WTC11 (cell line): ENCODE results near the gene RRN3. TPM values are rescaled to one million over a fixed set of nuclear protein-coding genes. Genes with fewer than 3 reads are reported as not detected.
"Not testable (repeated sequence)": the region's sequence is repeated elsewhere in the genome, so short reads cannot be mapped to it uniquely, and the experiment has no call there.

ENCODE experiments used
- ATAC-seq: fragments of 200-7000 bp; cut with Tn5 transposase; 2 replicates; pipeline ENCODE4 v1.10.0; 2021; ENCODE audit warnings: mild to moderate bottlenecking, moderate library complexity
- CTCF ChIA-PET: fragments of 300-600 bp; sonication (Branson Sonifier 250); formaldehyde crosslinking; loops from one replicate; lab custom pipeline; 2021; ENCODE audit warnings: antibody characterized with exemption; lab: Charles Lee
- POLR2A ChIA-PET: fragments of 350-600 bp; sonication (Branson Sonifier 250); formaldehyde crosslinking; loops from one replicate; lab custom pipeline; 2021; ENCODE audit warnings: antibody characterized with exemption; lab: Charles Lee
- DNase-seq: peaks from one replicate; pipeline ENCODE4 v3.0.0; 2021; ENCODE audit warnings: low spot score
- H3K27ac Mint-ChIP-seq: 2 replicates; pipeline ENCODE4 v1.8.0; 2021; ENCODE audit warnings: mixed read lengths
- H3K27me3 Mint-ChIP-seq: 2 replicates; pipeline ENCODE4 v1.8.0; 2021; ENCODE audit warnings: low read depth, mild to moderate bottlenecking, moderate library complexity, mixed read lengths
- H3K36me3 Mint-ChIP-seq: 2 replicates; pipeline ENCODE4 v1.8.0; 2021; ENCODE audit warnings: mixed read lengths
- H3K4me1 Mint-ChIP-seq: 2 replicates; pipeline ENCODE4 v1.8.0; 2022; ENCODE audit warnings: mixed read lengths
- H3K4me3 Mint-ChIP-seq: 2 replicates; pipeline ENCODE4 v1.8.0; 2021; ENCODE audit warnings: mild to moderate bottlenecking, moderate library complexity, mixed read lengths
- H3K9me3 Mint-ChIP-seq: 2 replicates; pipeline ENCODE4 v1.8.0; 2021; ENCODE audit warnings: mixed read lengths
- NFYB ChIP-seq: sonication (generic); formaldehyde crosslinking; conservative IDR thresholded peaks from 2 replicates; pipeline ENCODE4 v1.8.0; 2022; ENCODE audit warnings: low read depth, missing genetic modification reagents
- total RNA-seq: library from RNA; stranded (reverse); gene quantifications from 3 replicates; pipeline ENCODE4 v1.2.3, GENCODE V29; 2021
- TF ChIP-seq, protein P1 (sequence below): fragments of 200-600 bp; IDR thresholded peaks from 2 replicates; pipeline ENCODE4 v1.8.0; 2022; ENCODE audit warnings: antibody characterized with exemption

The RRN3 gene
- total RNA-seq, 1 experiment from 2014 or later = 25.6 TPM

DNA sequence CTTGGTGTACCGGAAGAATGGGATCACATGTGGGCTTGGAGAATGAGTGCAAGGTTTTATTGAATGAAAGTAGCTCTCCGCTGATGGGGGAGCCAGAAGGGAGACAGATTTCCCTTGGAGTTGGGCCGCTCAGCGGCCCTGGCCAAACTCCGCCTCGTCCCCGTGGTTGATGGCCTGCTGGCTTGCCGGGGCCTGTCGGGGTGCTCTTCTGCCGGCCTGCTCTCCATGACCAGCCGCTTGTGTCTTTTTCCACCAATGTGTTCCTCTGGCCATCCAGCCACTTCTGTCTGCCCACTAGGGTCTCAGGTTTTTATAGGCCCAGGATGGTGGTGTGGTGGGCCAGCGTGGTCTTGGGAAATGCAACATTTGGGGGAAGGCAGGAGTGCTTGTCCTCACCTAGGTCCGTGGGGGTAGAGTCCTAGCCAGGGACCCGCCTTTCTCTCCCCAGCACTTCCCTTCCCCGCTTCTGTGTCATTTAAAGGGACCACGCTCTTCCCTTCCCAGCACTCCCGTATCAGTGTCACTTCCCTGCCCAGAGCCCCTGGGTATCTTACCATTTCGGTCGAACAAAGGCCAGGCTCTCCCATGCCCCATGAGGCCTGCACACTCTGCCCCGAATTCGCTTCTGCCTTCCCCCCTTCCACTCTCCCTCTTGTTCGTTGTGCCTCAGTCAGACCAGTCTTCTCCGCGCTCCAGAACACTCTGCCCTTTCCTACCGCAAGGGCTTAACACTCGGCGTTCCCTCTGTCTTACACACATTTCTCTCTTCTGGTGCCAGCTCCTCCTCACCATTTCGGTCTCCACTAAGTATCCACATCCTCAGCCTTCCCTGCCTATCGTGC, 66.3 kb downstream of the RRN3 start:
- POLR2A ChIA-PET, H3K9me3 Mint-ChIP-seq, H3K4me3 Mint-ChIP-seq, DNase-seq, CTCF ChIA-PET, H3K27me3 Mint-ChIP-seq: not testable (repeated sequence)
- Mint-ChIP-seq H3K27ac (peak overlapping the region; percentile 28), H3K36me3 (peaks cover 44% of the 10 kb centered on the region), H3K4me1 (peaks cover 15% of the 10 kb centered on the region)
- ATAC-seq = peak; percentile 29

DNA sequence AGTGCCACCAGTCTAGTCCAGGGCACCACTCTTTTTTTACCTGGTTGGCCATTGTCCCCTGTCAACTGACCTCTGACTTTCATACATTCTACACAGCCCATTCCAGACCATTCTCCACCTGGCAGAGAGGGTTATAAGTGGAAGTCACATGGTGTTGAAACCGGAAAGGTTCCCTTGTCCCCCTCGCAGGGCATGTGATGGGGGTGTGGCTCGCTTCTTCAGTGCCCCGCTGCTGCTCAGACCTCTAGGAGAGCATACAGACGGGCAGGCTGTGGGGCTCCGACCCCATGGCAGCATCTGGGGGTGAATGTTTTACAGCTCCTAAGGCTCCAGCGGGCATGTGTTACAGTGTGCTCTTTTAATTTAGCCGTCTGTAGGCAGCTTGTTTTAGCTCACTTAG, 67.0 kb downstream of the RRN3 start:
- not testable (repeated sequence) for H3K4me3 Mint-ChIP-seq

DNA sequence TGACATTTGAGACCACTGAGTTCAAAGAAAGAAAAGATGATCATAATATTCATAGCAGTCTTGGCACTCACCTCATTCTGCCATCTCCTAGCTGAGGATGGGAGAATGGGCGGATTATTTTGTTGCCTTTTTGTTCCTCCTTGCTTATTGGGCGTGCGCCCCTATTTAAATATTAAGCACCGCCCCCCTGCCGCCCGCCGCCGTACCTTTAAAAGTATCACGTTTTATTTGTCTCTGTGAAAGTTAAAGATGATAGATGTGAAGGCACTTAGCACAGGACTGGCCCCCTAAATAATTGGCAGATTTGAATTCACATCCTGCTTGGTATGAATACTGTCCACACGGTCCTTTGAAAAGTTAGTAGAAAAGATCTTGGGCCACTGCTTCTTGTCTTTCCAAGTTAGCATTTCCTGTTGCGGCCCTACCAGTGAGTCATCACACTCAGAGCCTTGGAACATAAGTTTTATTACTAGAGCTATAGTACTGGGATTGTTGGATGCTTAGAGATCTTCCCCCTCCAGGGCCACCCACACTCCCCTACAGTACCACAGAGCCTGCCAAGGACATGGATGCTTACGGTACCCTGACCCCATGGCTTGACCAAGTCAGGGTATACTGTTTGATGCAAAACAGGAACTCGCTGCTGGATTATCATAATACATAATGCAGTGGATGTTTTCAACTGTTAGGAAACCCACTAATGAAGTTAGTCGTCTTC, 68.7 kb downstream of the RRN3 start:
- POLR2A ChIA-PET = not testable (repeated sequence)

More for the DNA sequence above, 67.0 kb downstream of the RRN3 start:
- ATAC-seq, POLR2A ChIA-PET, H3K9me3 Mint-ChIP-seq, CTCF ChIA-PET, DNase-seq, H3K27me3 Mint-ChIP-seq: not testable (repeated sequence)
- H3K27ac Mint-ChIP-seq = 0 out of 2 replicates have a peak overlapping the region, but pooled peaks have one; percentile 71
- H3K36me3 Mint-ChIP-seq = peaks cover 45% of the 10 kb centered on the region
- peaks cover 15% of the 10 kb centered on the region for H3K4me1 Mint-ChIP-seq

DNA sequence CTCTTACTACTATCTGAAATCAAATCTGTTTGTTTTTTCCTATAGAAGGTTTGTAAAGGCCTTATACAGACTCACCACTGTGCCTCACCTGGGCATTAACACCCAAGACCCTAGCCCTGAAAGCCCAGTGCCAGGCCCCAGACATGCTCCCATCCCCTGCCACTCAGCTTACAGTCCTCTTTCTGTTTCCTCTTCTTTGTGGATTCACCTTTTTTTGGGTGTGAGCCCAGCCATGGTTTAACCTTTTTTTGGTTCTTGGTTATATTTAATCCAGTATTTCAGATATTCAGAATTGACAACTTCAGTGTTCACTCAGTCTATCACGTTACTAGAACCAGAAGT, 69.2 kb downstream of the RRN3 start:
- DNase-seq, H3K4me3 Mint-ChIP-seq, CTCF ChIA-PET, ATAC-seq, H3K27me3 Mint-ChIP-seq, POLR2A ChIA-PET, H3K9me3 Mint-ChIP-seq: not testable (repeated sequence)
- Mint-ChIP-seq H3K36me3 (peaks cover 37% of the 10 kb centered on the region), H3K27ac (peak overlapping the region; percentile 8), H3K4me1 (peaks cover 15% of the 10 kb centered on the region)

More for the DNA sequence above, 68.7 kb downstream of the RRN3 start:
- CTCF ChIA-PET, H3K4me3 Mint-ChIP-seq, DNase-seq, ATAC-seq, H3K27me3 Mint-ChIP-seq, H3K9me3 Mint-ChIP-seq: not testable (repeated sequence)
- Mint-ChIP-seq H3K27ac (peak overlapping the region; percentile 57; the same call in 1 of the 2 replicates), H3K36me3 (peaks cover 37% of the 10 kb centered on the region), H3K4me1 (peaks cover 15% of the 10 kb centered on the region)

DNA sequence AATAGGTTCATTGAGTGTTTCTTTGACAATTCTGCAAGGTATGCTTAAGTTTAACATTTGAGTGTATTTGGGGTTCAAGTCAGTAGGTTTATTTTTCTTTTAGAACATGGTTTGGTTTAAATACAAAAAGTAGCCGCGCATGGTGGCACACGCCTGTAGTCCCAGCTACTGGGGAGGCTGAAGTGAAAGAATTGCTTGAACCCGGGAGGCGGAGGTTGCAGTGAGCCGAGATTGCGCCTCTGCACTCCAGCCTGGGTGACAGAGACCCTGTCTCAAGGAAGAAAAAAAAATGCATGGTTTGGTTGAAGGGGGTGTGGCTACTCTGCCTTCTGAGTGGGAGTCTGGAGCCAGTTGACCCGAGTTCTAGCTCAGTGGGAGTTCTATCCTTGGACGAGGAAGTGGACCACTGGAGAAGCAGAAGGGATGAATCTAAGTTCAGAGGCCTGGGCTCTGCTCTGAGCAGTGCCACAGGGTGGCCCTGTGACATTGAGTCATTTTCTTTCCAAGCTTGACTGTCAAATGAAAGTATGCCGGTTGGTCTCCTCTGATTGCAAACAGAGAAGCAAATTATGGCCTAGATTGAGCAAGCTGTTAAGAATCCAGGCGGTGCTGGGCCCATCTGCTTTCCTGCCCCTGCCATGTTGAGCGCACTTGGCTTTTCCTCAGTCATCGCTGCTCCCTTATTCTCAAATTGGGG, 70.5 kb downstream of the RRN3 start:
- H3K4me3 Mint-ChIP-seq, ATAC-seq, POLR2A ChIA-PET, CTCF ChIA-PET, H3K9me3 Mint-ChIP-seq, H3K27me3 Mint-ChIP-seq, DNase-seq: not testable (repeated sequence)
- H3K36me3 Mint-ChIP-seq = peaks cover 43% of the 10 kb centered on the region
- peaks cover 15% of the 10 kb centered on the region for H3K4me1 Mint-ChIP-seq
- H3K27ac Mint-ChIP-seq = peak overlapping the region; percentile 45; the same call in 1 of the 2 replicates

DNA sequence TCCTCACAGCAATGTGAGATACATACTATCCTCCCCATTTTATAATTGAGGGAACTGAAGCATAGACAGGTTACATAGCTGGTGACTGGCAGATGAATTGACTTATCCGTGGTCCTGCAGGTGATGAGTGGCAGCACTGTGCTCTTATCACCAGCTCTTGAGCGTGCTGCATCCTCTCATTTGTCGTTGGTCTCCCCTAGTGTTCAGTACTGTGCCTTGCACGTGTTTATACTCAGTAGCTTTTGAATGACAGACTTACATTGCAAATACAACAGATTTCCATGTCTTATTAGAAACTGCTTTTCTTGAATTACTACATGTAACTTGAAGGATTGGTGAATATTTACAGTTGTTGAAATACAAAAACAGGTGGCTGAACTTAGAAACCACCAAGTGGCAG, 71.9 kb downstream of the RRN3 start:
- not testable (repeated sequence) for H3K4me1 Mint-ChIP-seq
- peak; percentile 74 for TF ChIP-seq NFYB (CRISPR knock-in tag)
- TF ChIP-seq, protein P1, sequence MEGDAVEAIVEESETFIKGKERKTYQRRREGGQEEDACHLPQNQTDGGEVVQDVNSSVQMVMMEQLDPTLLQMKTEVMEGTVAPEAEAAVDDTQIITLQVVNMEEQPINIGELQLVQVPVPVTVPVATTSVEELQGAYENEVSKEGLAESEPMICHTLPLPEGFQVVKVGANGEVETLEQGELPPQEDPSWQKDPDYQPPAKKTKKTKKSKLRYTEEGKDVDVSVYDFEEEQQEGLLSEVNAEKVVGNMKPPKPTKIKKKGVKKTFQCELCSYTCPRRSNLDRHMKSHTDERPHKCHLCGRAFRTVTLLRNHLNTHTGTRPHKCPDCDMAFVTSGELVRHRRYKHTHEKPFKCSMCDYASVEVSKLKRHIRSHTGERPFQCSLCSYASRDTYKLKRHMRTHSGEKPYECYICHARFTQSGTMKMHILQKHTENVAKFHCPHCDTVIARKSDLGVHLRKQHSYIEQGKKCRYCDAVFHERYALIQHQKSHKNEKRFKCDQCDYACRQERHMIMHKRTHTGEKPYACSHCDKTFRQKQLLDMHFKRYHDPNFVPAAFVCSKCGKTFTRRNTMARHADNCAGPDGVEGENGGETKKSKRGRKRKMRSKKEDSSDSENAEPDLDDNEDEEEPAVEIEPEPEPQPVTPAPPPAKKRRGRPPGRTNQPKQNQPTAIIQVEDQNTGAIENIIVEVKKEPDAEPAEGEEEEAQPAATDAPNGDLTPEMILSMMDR = 0 out of 2 replicates have a peak, but pooled peaks have one; percentile 16
- TF ChIP-seq, all 79 proteins: peak for 2; not testable (repeated sequence) for 77
- POLR2A ChIA-PET, H3K27ac Mint-ChIP-seq, CTCF ChIA-PET, H3K27me3 Mint-ChIP-seq, H3K9me3 Mint-ChIP-seq, H3K4me3 Mint-ChIP-seq: not testable (repeated sequence)
- DNase-seq (peak; percentile 33), ATAC-seq (peak; percentile 98)
- H3K36me3 Mint-ChIP-seq = peaks cover 46% of the 10 kb centered on the region

DNA sequence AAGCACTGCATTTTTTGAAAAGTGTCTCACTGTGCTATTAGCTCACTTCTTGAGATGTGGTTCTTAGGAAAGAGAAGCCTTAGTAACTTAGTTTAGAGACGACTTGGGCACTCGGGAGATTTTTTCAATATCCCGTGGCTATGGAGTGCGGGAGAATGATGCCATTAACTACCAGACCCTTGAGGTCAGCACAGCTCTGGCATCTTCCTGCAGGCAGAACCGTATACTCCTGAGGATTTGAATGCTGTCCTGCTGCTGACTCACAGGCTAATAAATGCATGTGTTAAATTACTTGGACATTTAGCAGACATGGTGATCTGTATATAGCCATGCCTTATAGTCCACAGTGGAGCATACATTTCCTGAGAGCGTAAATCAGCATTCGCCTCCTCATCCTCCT, 72.6 kb downstream of the RRN3 start:
- H3K4me3 Mint-ChIP-seq, H3K27ac Mint-ChIP-seq, CTCF ChIA-PET, DNase-seq, POLR2A ChIA-PET, H3K27me3 Mint-ChIP-seq, H3K9me3 Mint-ChIP-seq, ATAC-seq, H3K4me1 Mint-ChIP-seq: not testable (repeated sequence)
- peaks cover 52% of the 10 kb centered on the region for H3K36me3 Mint-ChIP-seq

DNA sequence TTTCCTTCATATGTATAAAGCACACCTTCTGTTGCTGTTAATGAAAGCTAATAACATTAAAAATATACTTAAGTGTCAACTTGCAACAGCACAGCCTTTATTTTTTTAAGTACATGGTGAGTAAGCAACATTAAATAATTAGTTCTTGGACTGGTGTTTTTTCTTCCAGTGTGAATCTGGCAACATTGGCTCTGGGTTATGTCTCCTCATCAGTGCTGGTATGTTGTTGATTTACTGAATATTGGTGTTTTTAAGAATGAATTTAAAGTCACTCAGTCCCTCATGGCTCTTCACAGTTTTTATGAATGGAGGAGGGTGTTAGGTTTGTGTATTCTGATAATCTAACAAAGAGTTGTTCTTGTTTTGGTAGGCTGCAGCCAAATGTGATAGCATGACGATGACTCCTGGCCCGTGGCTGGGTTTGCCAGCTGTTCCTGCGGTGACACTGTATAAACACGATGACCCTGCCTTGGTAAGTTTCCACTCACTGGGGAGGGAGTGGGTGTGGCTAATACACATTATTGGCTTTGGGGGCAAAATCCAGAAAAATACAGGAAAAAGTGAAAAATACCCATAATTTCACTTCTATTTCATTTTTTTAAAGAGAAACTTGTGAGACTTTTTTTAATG, 77.0 kb downstream of the RRN3 start:
- POLR2A ChIA-PET, H3K9me3 Mint-ChIP-seq, H3K27me3 Mint-ChIP-seq, H3K4me3 Mint-ChIP-seq, ATAC-seq, H3K4me1 Mint-ChIP-seq, DNase-seq, CTCF ChIA-PET: not testable (repeated sequence)
- H3K36me3 Mint-ChIP-seq = peaks cover 30% of the 10 kb centered on the region
- H3K27ac Mint-ChIP-seq = peak overlapping the region; percentile 74; the same call in 1 of the 2 replicates

DNA sequence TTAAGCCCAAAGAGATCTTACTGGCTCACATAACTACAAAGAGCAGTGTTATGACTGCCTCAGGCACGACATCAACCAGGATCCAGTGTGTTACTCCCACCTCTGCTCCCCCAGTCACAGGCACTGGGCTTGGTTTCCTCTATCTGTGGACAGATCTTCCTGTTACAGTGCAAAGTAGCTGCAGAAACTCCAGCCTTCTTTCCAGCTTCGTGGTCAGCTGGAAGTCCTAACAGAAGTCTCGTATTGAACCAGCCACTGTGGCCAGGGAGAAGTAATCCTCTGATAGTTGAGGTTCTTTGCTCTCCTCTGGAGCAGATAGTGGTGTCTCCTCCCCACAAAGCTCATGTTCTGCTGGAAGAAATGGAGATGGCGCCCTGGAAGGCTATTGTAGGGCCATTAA, 77.7 kb downstream of the RRN3 start:
- peaks cover 32% of the 10 kb centered on the region for H3K36me3 Mint-ChIP-seq

DNA sequence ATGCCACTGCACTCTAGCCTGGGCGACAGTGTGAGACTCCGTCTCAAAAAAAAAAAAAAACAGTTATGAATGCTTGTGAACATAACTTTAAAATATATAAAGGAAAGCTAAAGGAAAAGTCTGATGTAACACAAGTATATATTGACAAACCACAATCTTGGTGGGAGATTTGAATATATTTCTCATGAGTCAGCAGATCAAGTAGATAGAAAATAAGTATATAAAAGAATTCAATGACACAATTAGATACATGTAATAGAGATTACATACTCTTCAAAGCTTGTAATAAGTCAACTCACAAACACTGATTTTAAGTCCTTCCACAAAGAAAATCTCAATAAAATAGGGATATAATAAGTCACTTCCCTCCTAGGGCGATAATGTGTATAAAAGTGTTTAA, 78.4 kb downstream of the RRN3 start:
- ATAC-seq, H3K9me3 Mint-ChIP-seq: not testable (repeated sequence)

More for the DNA sequence above, 77.7 kb downstream of the RRN3 start:
- CTCF ChIA-PET, H3K4me3 Mint-ChIP-seq, DNase-seq, POLR2A ChIA-PET, ATAC-seq, H3K4me1 Mint-ChIP-seq, H3K9me3 Mint-ChIP-seq, H3K27me3 Mint-ChIP-seq: not testable (repeated sequence)
- peak overlapping the region; percentile 65 for H3K27ac Mint-ChIP-seq

More for the DNA sequence above, 78.4 kb downstream of the RRN3 start:
- H3K27ac Mint-ChIP-seq, H3K4me3 Mint-ChIP-seq, POLR2A ChIA-PET, CTCF ChIA-PET, H3K4me1 Mint-ChIP-seq, H3K27me3 Mint-ChIP-seq, DNase-seq: not testable (repeated sequence)
- H3K36me3 Mint-ChIP-seq = peaks cover 37% of the 10 kb centered on the region
